B cell (primary cell): ENCODE measurements around the gene AP4E1. TPM values are rescaled to one million over a fixed set of nuclear protein-coding genes. Genes with fewer than 3 reads are reported as not detected.

Source experiments
- ATAC-seq: fragments of 200-7000 bp; cut with Tn5 transposase; one replicate; pipeline ENCODE4 v1.10.0; 2021; ENCODE audit warnings: low read depth, mild to moderate bottlenecking, moderate number of reproducible peaks, moderate library complexity
- CTCF ChIA-PET: fragments of 350-600 bp; sonication (Branson Sonifier 250); formaldehyde crosslinking; loops from one replicate; lab custom pipeline; 2021; ENCODE audit warnings: antibody characterized with exemption, inconsistent platforms; lab: Charles Lee
- POLR2A ChIA-PET: fragments of 350-600 bp; sonication (Branson Sonifier 250); formaldehyde crosslinking; loops from one replicate; lab custom pipeline; 2021; ENCODE audit warnings: antibody characterized with exemption; lab: Charles Lee
- DNase-seq: peaks from one replicate; pipeline ENCODE4 v3.0.0; 2013
- H2AFZ ChIP-seq: 2 replicates; pipeline ENCODE4 v1.6.1; 2012; ENCODE audit warnings: mild to moderate bottlenecking, low read depth, low read length; ENCODE audit not compliant: insufficient read depth, poor library complexity, severe bottlenecking
- H3K27ac ChIP-seq, 2 donors: 1 replicate in 1 of 2; 2 replicates in 1 of 2; pipeline ENCODE4 v1.5.1; 2012 to 2013; ENCODE audit warnings: low read length in 2 of 2, mild to moderate bottlenecking in 2 of 2, moderate library complexity in 1 of 2
- H3K27me3 ChIP-seq, 4 experiments: fragments of 200-600 bp in 1 of 4; sonication (generic) in 1 of 4; replicated peaks in 1 of 4; 1 replicate in 2 of 4; 2 replicates in 2 of 4; pipeline versions ENCODE4 v1.6.1 to v1.7.0; 2013 to 2016; ENCODE audit warnings: low read length in 3 of 4, mild to moderate bottlenecking in 2 of 4, mixed read lengths in 1 of 4, moderate library complexity in 1 of 4; ENCODE audit not compliant: insufficient read depth in 4 of 4, control insufficient read depth in 3 of 4; ENCODE audit errors: control extremely low read depth in 1 of 4
- H3K36me3 ChIP-seq, 2 experiments: replicated peaks in 1 of 2; 1 replicate in 1 of 2; 2 replicates in 1 of 2; pipeline versions ENCODE4 v1.6.1 to v1.7.1; 2013; ENCODE audit warnings: low read length in 1 of 2; ENCODE audit not compliant: insufficient read depth in 2 of 2, control insufficient read depth in 1 of 2; ENCODE audit errors: control extremely low read depth in 1 of 2, extremely low read depth in 1 of 2
- H3K4me1 ChIP-seq, 2 donors: fragments of 200-600 bp in 1 of 2; sonication (generic) in 1 of 2; 1 replicate in 1 of 2; 2 replicates in 1 of 2; pipeline versions ENCODE4 v1.5.1 to v1.6.1; 2013 to 2017; ENCODE audit warnings: low read length in 2 of 2; ENCODE audit not compliant: control insufficient read depth in 2 of 2, insufficient read depth in 2 of 2
- H3K4me2 ChIP-seq: replicated peaks from 2 replicates; pipeline ENCODE3; 2012; ENCODE audit warnings: mild to moderate bottlenecking, low read depth, low read length; ENCODE audit not compliant: poor library complexity, severe bottlenecking
- H3K4me3 ChIP-seq, 5 experiments: fragments of 200-600 bp in 1 of 5; sonication (generic) in 1 of 5; 1 replicate in 3 of 5; 2 replicates in 2 of 5; pipeline versions ENCODE4 v1.5.1 to v1.7.0; 2011 to 2016; ENCODE audit warnings: low read length in 4 of 5, mild to moderate bottlenecking in 4 of 5, low read depth in 2 of 5, control low read depth in 1 of 5, moderate library complexity in 1 of 5; ENCODE audit not compliant: insufficient read depth in 1 of 5; ENCODE audit errors: control extremely low read depth in 1 of 5, extremely low read depth in 1 of 5
- H3K79me2 ChIP-seq: fragments of 200-600 bp; sonication (generic); one replicate; pipeline ENCODE4 v1.6.0; 2016; ENCODE audit warnings: low read length; ENCODE audit not compliant: control insufficient read depth, insufficient read depth
- H3K9ac ChIP-seq: fragments of 200-600 bp; sonication (generic); 2 replicates; pipeline ENCODE4 v1.6.1; 2017; ENCODE audit warnings: mild to moderate bottlenecking, low read length, moderate library complexity
- H3K9me3 ChIP-seq, 3 donors: one replicate each; pipeline versions ENCODE4 v1.6.1 to v1.7.1; 2013; ENCODE audit warnings: low read length in 2 of 3; ENCODE audit not compliant: control insufficient read depth in 2 of 3, insufficient read depth in 1 of 3; ENCODE audit errors: control extremely low read depth in 1 of 3
- H4K20me1 ChIP-seq: 2 replicates; pipeline ENCODE4 v1.6.0; 2012; ENCODE audit warnings: mild to moderate bottlenecking, low read length; ENCODE audit not compliant: insufficient read depth, control insufficient read depth, poor library complexity, severe bottlenecking
- H3K27ac Mint-ChIP-seq: one replicate; pipeline ENCODE4 v1.8.0; 2021; ENCODE audit warnings: mixed read lengths
- H3K27me3 Mint-ChIP-seq: one replicate; pipeline ENCODE4 v1.8.0; 2021; ENCODE audit warnings: mixed read lengths
- H3K4me1 Mint-ChIP-seq: one replicate; pipeline ENCODE4 v1.8.0; 2021; ENCODE audit warnings: mixed read lengths
- H3K4me3 Mint-ChIP-seq: one replicate; pipeline ENCODE4 v1.8.0; 2021; ENCODE audit warnings: mixed read lengths
- H3K9me3 Mint-ChIP-seq: one replicate; pipeline ENCODE4 v1.8.0; 2022; ENCODE audit warnings: mixed read lengths; ENCODE audit not compliant: insufficient read depth
- EZH2 ChIP-seq: IDR thresholded peaks from 2 replicates; pipeline ENCODE4 v1.6.1; 2012; ENCODE audit warnings: borderline replicate concordance, low read depth, mild to moderate bottlenecking, moderate library complexity, low read length; ENCODE audit not compliant: insufficient read depth, poor library complexity, severe bottlenecking
- WGBS: methylation state at CpG from one replicate; pipeline ENCODE4 v1.1.5; 2013; ENCODE audit warnings: missing lambda C conversion rate; ENCODE audit not compliant: insufficient coverage; 5-methylcytosine and 5-hydroxymethylcytosine counted together
- intact Hi-C: fragments of 100-400 bp; cut with micrococcal nuclease; formaldehyde crosslinking; loops from one replicate; pipeline ENCODE4 v1.10.0; 2022
- polyA plus RNA-seq: library from polyadenylated mRNA; depleted of rRNA; stranded (reverse); fragments of >200 nt; gene quantifications from 2 replicates; pipeline ENCODE4 v1.2.3, GENCODE V29; 2012
- total RNA-seq, 2 donors: library from RNA; stranded (reverse); fragments of 120-200 nt in 1 of 2; gene quantifications; 1 replicate in 1 of 2; 2 replicates in 1 of 2; pipeline versions ENCODE4 v1.2.3 to v1.2.4, GENCODE V29; 2013 to 2022
- TF ChIP-seq, protein P1 (sequence below): fragments of 200-600 bp; IDR thresholded peaks from one replicate; pipeline ENCODE4 v1.8.0; 2022; ENCODE audit warnings: antibody characterized with exemption, mild to moderate bottlenecking

AP4E1 gene
- total and polyA plus RNA-seq, 2 donors (not counting 1 experiment from before 2014, with no cell fraction given), result 2.8 to 12.0 TPM

DNA sequence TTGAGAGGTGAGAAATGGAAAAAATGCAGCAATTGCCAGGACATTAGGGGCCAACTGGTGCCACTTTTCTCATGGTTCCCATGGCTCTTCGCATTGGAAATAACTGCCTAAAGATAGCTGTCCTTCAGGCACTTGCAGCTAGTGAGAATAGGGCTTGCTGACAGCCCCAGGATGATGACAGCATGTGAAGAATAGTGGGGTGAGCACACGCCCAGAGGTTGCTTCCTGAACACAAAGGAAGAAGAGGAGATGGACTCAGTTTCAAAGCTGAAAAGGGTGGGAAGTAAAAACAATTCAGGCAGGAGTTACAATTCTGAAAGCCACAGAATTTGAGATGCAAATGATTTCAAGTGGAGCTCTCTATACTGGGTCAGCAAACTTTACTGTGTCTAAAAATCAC lies 140.6 kb downstream of the AP4E1 start:
- CTCF ChIA-PET, result no interaction called here
- H2AFZ ChIP-seq, result no peak overlapping the region
- POLR2A ChIA-PET, result no interaction called here

DNA sequence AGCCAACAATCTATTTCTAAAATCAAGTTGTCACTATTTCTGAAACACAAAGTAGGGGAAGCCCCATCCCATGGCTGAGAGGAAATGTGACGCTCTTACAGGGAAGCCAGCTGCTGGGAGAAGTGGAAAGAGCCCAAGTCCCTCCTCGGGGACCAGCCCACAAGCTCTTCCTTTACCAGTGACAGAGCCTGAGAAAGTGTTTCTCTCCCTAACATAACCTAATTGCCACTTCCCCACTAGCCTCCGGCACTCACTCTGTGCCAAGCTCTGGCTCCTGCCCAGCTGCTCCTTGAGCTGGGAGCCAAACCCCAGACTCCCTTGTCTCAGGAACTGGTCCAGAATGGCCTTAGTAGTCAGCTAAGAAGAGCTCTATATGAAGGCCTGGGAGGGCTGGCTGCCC lies 143.3 kb downstream of the AP4E1 start:
- peaks cover 0 to 5% (median 0%) of the 10 kb centered on the region in 4 experiments for H3K27me3 ChIP-seq
- TF ChIP-seq EZH2, result no peak
- TF ChIP-seq, protein P1, sequence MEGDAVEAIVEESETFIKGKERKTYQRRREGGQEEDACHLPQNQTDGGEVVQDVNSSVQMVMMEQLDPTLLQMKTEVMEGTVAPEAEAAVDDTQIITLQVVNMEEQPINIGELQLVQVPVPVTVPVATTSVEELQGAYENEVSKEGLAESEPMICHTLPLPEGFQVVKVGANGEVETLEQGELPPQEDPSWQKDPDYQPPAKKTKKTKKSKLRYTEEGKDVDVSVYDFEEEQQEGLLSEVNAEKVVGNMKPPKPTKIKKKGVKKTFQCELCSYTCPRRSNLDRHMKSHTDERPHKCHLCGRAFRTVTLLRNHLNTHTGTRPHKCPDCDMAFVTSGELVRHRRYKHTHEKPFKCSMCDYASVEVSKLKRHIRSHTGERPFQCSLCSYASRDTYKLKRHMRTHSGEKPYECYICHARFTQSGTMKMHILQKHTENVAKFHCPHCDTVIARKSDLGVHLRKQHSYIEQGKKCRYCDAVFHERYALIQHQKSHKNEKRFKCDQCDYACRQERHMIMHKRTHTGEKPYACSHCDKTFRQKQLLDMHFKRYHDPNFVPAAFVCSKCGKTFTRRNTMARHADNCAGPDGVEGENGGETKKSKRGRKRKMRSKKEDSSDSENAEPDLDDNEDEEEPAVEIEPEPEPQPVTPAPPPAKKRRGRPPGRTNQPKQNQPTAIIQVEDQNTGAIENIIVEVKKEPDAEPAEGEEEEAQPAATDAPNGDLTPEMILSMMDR, result no peak
- no peak overlapping the region for H3K4me3 ChIP-seq
- 74% methylated on average over 3 of the region's 3 CpGs for WGBS
- H3K4me1 ChIP-seq, result peaks cover 3 to 7% of the 10 kb centered on the region in 2 donors
- no peak overlapping the region for H3K9ac ChIP-seq
- no peak overlapping the region for H3K4me3 Mint-ChIP-seq
- DNase-seq (no peak), ATAC-seq (no peak)
- H3K27ac Mint-ChIP-seq, result no peak overlapping the region
- no peaks in the 10 kb centered on the region for H3K9me3 Mint-ChIP-seq
- intact Hi-C loops, result no loop called here
- H3K36me3 ChIP-seq, result no peaks in the 10 kb centered on the region
- peaks cover 5% of the 10 kb centered on the region for H3K4me1 Mint-ChIP-seq
- H3K27me3 Mint-ChIP-seq, result peaks cover 12% of the 10 kb centered on the region
- ChIA-PET CTCF (no interaction called here), POLR2A (no interaction called here)
- no peaks in the 10 kb centered on the region for H4K20me1 ChIP-seq
- no peak overlapping the region for H3K4me2 ChIP-seq
- H3K79me2 ChIP-seq, result no peaks in the 10 kb centered on the region
- no peak overlapping the region for H2AFZ ChIP-seq
- H3K27ac ChIP-seq, result no peak overlapping the region
- H3K9me3 ChIP-seq, result peaks cover 0 to 3% (median 0%) of the 10 kb centered on the region in 3 donors

More for the DNA sequence above, 140.6 kb downstream of the AP4E1 start:
- no peak overlapping the region for H3K4me3 Mint-ChIP-seq
- Histone ChIP-seq H3K36me3 (no peaks in the 10 kb centered on the region), H3K27me3 (peaks cover 0 to 5% (median 0%) of the 10 kb centered on the region in 4 experiments), H3K4me1 (peaks cover 3 to 7% of the 10 kb centered on the region in 2 donors), H3K27ac (no peak overlapping the region), H3K9ac (no peak overlapping the region), H4K20me1 (no peaks in the 10 kb centered on the region), H3K9me3 (peaks cover 0 to 3% (median 0%) of the 10 kb centered on the region in 3 donors), H3K4me2 (no peak overlapping the region), H3K4me3 (no peak overlapping the region), H3K79me2 (no peaks in the 10 kb centered on the region)
- intact Hi-C loops, result no loop called here
- DNase-seq (no peak), ATAC-seq (no peak)
- TF ChIP-seq EZH2, result no peak
- TF ChIP-seq, protein P1, result no peak
- H3K27me3 Mint-ChIP-seq, result peaks cover 4% of the 10 kb centered on the region
- H3K4me1 Mint-ChIP-seq, result peaks cover 5% of the 10 kb centered on the region
- no peaks in the 10 kb centered on the region for H3K9me3 Mint-ChIP-seq
- no peak overlapping the region for H3K27ac Mint-ChIP-seq
- WGBS, result 60% methylated on average over 2 of the region's 2 CpGs
